ENCODE results near the gene FOXJ3. TPM values are rescaled to one million over a fixed set of nuclear protein-coding genes. Genes with fewer than 3 reads are reported as not detected.

The FOXJ3 gene
- total and polyA plus RNA-seq, 2 experiments from 2014 or later: 19.0 to 39.0 TPM

- no peak for DNase-seq (ENCODE audit: low spot score)
- Histone ChIP-seq H3K79me2 (no peaks in the 10 kb centered on the region), H3K4me3 (no peak overlapping the region), H3K9me3 (ENCODE audit: low read depth) (no peaks in the 10 kb centered on the region), H3K9me2 (replicated peaks; ENCODE audit: insufficient read depth) (no peaks in the 10 kb centered on the region), H4K20me1 (ENCODE audit: insufficient read depth, poor library complexity, severe bottlenecking) (no peaks in the 10 kb centered on the region), H3K27me3 (no peaks in the 10 kb centered on the region), H2AFZ (no peak overlapping the region), H3K27ac (no peak overlapping the region), H3K36me3 (replicated peaks; ENCODE audit: insufficient read depth, low read depth) (no peaks in the 10 kb centered on the region), H3K4me2 (no peak overlapping the region), H3K4me1 (ENCODE audit: insufficient read depth) (peaks cover 16% of the 10 kb centered on the region)
- WGBS (ENCODE audit: low lambda C conversion rate, missing lambda C conversion rate): 71% methylated on average over 1 of the region's 1 CpG
- TF ChIP-seq EZH2 (IDR thresholded peaks at IDR 0.05; ENCODE audit: borderline replicate concordance) (no peak), EZH2phosphoT487 (IDR thresholded peaks at IDR 0.05; ENCODE audit: low read depth, severe bottlenecking, unreplicated experiment) (no peak)
- TF ChIP-seq, protein P1, sequence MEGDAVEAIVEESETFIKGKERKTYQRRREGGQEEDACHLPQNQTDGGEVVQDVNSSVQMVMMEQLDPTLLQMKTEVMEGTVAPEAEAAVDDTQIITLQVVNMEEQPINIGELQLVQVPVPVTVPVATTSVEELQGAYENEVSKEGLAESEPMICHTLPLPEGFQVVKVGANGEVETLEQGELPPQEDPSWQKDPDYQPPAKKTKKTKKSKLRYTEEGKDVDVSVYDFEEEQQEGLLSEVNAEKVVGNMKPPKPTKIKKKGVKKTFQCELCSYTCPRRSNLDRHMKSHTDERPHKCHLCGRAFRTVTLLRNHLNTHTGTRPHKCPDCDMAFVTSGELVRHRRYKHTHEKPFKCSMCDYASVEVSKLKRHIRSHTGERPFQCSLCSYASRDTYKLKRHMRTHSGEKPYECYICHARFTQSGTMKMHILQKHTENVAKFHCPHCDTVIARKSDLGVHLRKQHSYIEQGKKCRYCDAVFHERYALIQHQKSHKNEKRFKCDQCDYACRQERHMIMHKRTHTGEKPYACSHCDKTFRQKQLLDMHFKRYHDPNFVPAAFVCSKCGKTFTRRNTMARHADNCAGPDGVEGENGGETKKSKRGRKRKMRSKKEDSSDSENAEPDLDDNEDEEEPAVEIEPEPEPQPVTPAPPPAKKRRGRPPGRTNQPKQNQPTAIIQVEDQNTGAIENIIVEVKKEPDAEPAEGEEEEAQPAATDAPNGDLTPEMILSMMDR (IDR thresholded peaks at IDR 0.05; ENCODE audit: poor library complexity): no peak
Measured at GRCh38 chr1:42168391-42168670, 166.7 kb downstream of the FOXJ3 start.

DNA sequence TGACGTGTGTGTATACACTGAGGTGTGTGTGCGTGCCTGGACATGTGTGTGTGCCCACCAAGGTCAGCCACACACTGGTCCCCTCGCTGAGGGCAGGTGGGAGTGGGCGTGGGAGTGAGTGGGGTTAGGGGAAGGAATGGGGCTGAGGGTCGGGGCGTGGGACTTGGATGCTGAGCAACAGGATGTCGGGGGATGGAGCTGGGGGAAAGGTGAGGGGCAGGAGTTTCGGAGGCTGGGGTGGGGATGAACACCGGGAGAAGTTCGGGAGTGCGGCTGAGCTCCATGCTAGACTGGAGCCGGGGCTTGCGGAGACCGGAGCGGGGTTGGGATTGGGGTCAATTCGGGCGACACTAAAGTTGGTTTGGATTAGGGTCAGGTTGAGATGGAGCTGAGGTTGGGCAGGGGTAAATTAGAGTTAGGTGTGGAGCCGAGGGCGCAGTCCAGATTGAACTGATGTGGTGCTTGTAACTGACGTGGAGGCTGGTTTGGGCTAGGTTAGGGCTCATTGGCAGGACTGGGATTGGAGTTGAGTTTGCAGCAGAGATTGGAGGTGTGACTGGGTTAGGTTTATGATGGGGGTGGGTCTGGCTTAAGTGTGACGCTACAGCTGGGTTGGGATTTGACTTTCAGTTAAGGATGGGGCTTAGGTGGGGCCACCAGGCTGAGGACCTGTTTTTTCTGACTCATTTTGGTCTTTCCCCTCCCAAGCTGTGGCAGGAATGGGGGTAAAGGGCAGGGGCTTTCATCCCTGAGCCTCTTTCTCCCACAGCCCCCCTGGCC, 167.2 kb downstream of the FOXJ3 start:
- no peaks in the 10 kb centered on the region for H3K9me2 ChIP-seq (replicated peaks; ENCODE audit: insufficient read depth)
- 88% methylated on average over 9 of the region's 21 CpGs for WGBS (ENCODE audit: low lambda C conversion rate, missing lambda C conversion rate)
- H3K4me1 ChIP-seq (ENCODE audit: insufficient read depth): peaks cover 14% of the 10 kb centered on the region
- TF ChIP-seq EZH2 (IDR thresholded peaks at IDR 0.05; ENCODE audit: borderline replicate concordance) (no peak), EZH2phosphoT487 (IDR thresholded peaks at IDR 0.05; ENCODE audit: low read depth, severe bottlenecking, unreplicated experiment) (no peak)
- TF ChIP-seq, protein P1 (IDR thresholded peaks at IDR 0.05; ENCODE audit: poor library complexity): no peak
- H2AFZ ChIP-seq: no peak overlapping the region
- H3K27me3 ChIP-seq: no peaks in the 10 kb centered on the region
- no peaks in the 10 kb centered on the region for H3K79me2 ChIP-seq
- no peaks in the 10 kb centered on the region for H3K36me3 ChIP-seq (replicated peaks; ENCODE audit: insufficient read depth, low read depth)
- no peak overlapping the region for H3K4me2 ChIP-seq
- H3K4me3 ChIP-seq: no peak overlapping the region
- H4K20me1 ChIP-seq (ENCODE audit: insufficient read depth, poor library complexity, severe bottlenecking): no peaks in the 10 kb centered on the region
- no peaks in the 10 kb centered on the region for H3K9me3 ChIP-seq (ENCODE audit: low read depth)
- DNase-seq (ENCODE audit: low spot score): no peak
- H3K27ac ChIP-seq: no peak overlapping the region

GRCh38 chr1:42165511-42166210, 169.4 kb downstream of the FOXJ3 start:
- H3K9me2 ChIP-seq (replicated peaks; ENCODE audit: insufficient read depth): no peaks in the 10 kb centered on the region
- no peak overlapping the region for H3K4me3 ChIP-seq
- no peak for TF ChIP-seq EZH2phosphoT487 (IDR thresholded peaks at IDR 0.05; ENCODE audit: low read depth, severe bottlenecking, unreplicated experiment)
- TF ChIP-seq, protein P1 (IDR thresholded peaks at IDR 0.05; ENCODE audit: poor library complexity): no peak
- TF ChIP-seq EZH2 (IDR thresholded peaks at IDR 0.05; ENCODE audit: borderline replicate concordance): no peak
- H2AFZ ChIP-seq: no peak overlapping the region
- H3K4me1 ChIP-seq (ENCODE audit: insufficient read depth): peaks cover 14% of the 10 kb centered on the region
- 34% methylated on average over 9 of the region's 12 CpGs for WGBS (ENCODE audit: low lambda C conversion rate, missing lambda C conversion rate)
- H3K9me3 ChIP-seq (ENCODE audit: low read depth): peaks cover 3% of the 10 kb centered on the region
- no peaks in the 10 kb centered on the region for H3K79me2 ChIP-seq
- peak overlapping the region; percentile 67 for H3K4me2 ChIP-seq
- H3K27me3 ChIP-seq: no peaks in the 10 kb centered on the region
- DNase-seq (ENCODE audit: low spot score): peak; percentile 93
- H3K36me3 ChIP-seq (replicated peaks; ENCODE audit: insufficient read depth, low read depth): no peaks in the 10 kb centered on the region
- peak overlapping the region; percentile 80 for H3K27ac ChIP-seq
- no peaks in the 10 kb centered on the region for H4K20me1 ChIP-seq (ENCODE audit: insufficient read depth, poor library complexity, severe bottlenecking)
